PC-9 (cell line): Measurements from ENCODE around the gene PIK3C2G.

Experiments
- CTCF ChIP-seq: fragments of 200-600 bp; sonication (generic); conservative IDR thresholded peaks from 2 replicates; pipeline ENCODE4 v1.6.1; 2017; ENCODE audit warnings: mixed run types, antibody characterized with exemption, mild to moderate bottlenecking, moderate library complexity
- EZH2 ChIP-seq: fragments of 200-600 bp; sonication (generic); IDR thresholded peaks from 2 replicates; pipeline ENCODE4 v1.8.0; 2017; ENCODE audit warnings: antibody characterized with exemption, low read depth

- TF ChIP-seq CTCF, result no peak
- no peak for TF ChIP-seq EZH2
Observed at GRCh38 chr12:18651525-18651924, 390.2 kb downstream of the PIK3C2G start.
